HCT116 (cell line): Measurements from ENCODE around the gene PET117. TPM values are rescaled to one million over a fixed set of nuclear protein-coding genes. Genes with fewer than 3 reads are reported as not detected.
A peak's percentile ranks its signal among the peaks of the same experiment; 100 is the strongest.

Source experiments
- ATAC-seq: fragments of 200-7000 bp; cut with Tn5 transposase; 2 replicates; pipeline ENCODE4 v1.9.1; 2020; ENCODE audit warnings: mild to moderate bottlenecking, moderate library complexity
- BruUV-seq: library from RNA; stranded (reverse); fragments of 400-500 nt; replicated peaks from 2 replicates; lab custom pipeline; 2021; lab: Mats Ljungman, UMichigan
- CTCF ChIA-PET: fragments of 300-600 bp; sonication (Branson Sonifier 250); formaldehyde crosslinking; loops from one replicate; lab custom pipeline; 2021; ENCODE audit warnings: antibody characterized with exemption; lab: Charles Lee
- POLR2A ChIA-PET: fragments of 300-600, 350-600 bp; sonication (Branson Sonifier 250); formaldehyde crosslinking; loops from one replicate; lab custom pipeline; 2021; ENCODE audit warnings: antibody characterized with exemption; lab: Charles Lee
- RAD21 ChIA-PET, 2 experiments: fragments of 300-600 bp; sonication (Branson Sonifier 250); formaldehyde crosslinking; loops; one replicate each; lab custom pipeline; 2023; ENCODE audit warnings: low total read pairs in 2 of 2; ENCODE audit not compliant: uncharacterized antibody in 2 of 2, unreplicated experiment in 2 of 2, low non-redundant PET in 1 of 2; lab: Charles Lee
- DNase-seq: peaks from one replicate; pipeline ENCODE4 v3.0.0-alpha.2; 2010; ENCODE audit warnings: low read depth, low spot score
- H2AFZ ChIP-seq: fragments of 200-600 bp; shearing (Covaris generic), sonication (generic); 2 replicates; pipeline ENCODE4 v1.6.1; 2017; ENCODE audit warnings: low read depth, mixed run types, mixed read lengths, antibody characterized with exemption, low read length; ENCODE audit not compliant: poor library complexity, severe bottlenecking
- H3K27ac ChIP-seq: 2 replicates; pipeline ENCODE4 v1.5.1; 2012; ENCODE audit warnings: low read depth, low read length
- H3K27me3 ChIP-seq: fragments of 200-600 bp; sonication (generic); 2 replicates; pipeline ENCODE4 v1.6.1; 2016; ENCODE audit warnings: mixed run types, low read length, mixed read lengths; ENCODE audit not compliant: insufficient read depth
- H3K36me3 ChIP-seq, 2 experiments: fragments of 200-500 bp in 1 of 2; fragments of 200-600 bp in 1 of 2; sonication (Bioruptor generic) in 1 of 2; sonication (generic) in 1 of 2; 2 replicates each; pipeline versions ENCODE4 v1.5.1 to v1.6.1; 2014 to 2016; ENCODE audit warnings: low read length in 2 of 2, inconsistent platforms in 1 of 2, mixed read lengths in 1 of 2, mixed run types in 1 of 2; ENCODE audit not compliant: insufficient read depth in 2 of 2, control insufficient read depth in 1 of 2
- H3K4me1 ChIP-seq, 2 experiments: fragments of 200-600 bp in 1 of 2; sonication (generic) in 1 of 2; 2 replicates each; pipeline versions ENCODE4 v1.5.1 to v1.6.1; 2012 to 2017; ENCODE audit warnings: low read length in 2 of 2, inconsistent platforms in 1 of 2, mild to moderate bottlenecking in 1 of 2, mixed read lengths in 1 of 2, mixed run types in 1 of 2, moderate library complexity in 1 of 2; ENCODE audit not compliant: insufficient read depth in 2 of 2, control insufficient read depth in 1 of 2
- H3K4me2 ChIP-seq: fragments of 200-600 bp; sonication (generic); 2 replicates; pipeline ENCODE4 v1.6.1; 2017; ENCODE audit warnings: mixed run types, low read length, mixed read lengths
- H3K4me3 ChIP-seq, 2 experiments: fragments of 200-600 bp in 1 of 2; sonication (generic) in 1 of 2; replicated peaks in 1 of 2; 2 replicates each; pipeline ENCODE4 v1.5.1; 2011 to 2016; ENCODE audit warnings: low read length in 2 of 2, control low read depth in 1 of 2, low read depth in 1 of 2, mild to moderate bottlenecking in 1 of 2, mixed read lengths in 1 of 2, mixed run types in 1 of 2
- H3K79me2 ChIP-seq: fragments of 200-600 bp; sonication (generic); 2 replicates; pipeline ENCODE4 v1.6.1; 2017; ENCODE audit warnings: mild to moderate bottlenecking, mixed run types, low read length, moderate library complexity, mixed read lengths; ENCODE audit not compliant: insufficient read depth
- H3K9ac ChIP-seq: fragments of 200-600 bp; sonication (generic); 2 replicates; pipeline ENCODE4 v1.6.1; 2016; ENCODE audit warnings: low read length, mixed read lengths
- H3K9me2 ChIP-seq: fragments of 200-600 bp; sonication (generic), shearing (Covaris generic); 2 replicates; pipeline ENCODE4 v1.6.1; 2017; ENCODE audit warnings: mixed run types, mild to moderate bottlenecking, moderate library complexity; ENCODE audit not compliant: insufficient read depth
- H3K9me3 ChIP-seq, 2 experiments: fragments of 200-500 bp in 1 of 2; fragments of 200-600 bp in 1 of 2; sonication (Bioruptor generic) in 1 of 2; sonication (generic) in 1 of 2; 2 replicates each; pipeline ENCODE4 v1.6.1; 2014 to 2017; ENCODE audit warnings: low read length in 2 of 2, mixed read lengths in 2 of 2, inconsistent platforms in 1 of 2, low read depth in 1 of 2, mild to moderate bottlenecking in 1 of 2, mixed run types in 1 of 2, moderate library complexity in 1 of 2; ENCODE audit not compliant: control insufficient read depth in 1 of 2, insufficient read depth in 1 of 2
- H4K20me1 ChIP-seq: fragments of 200-600 bp; sonication (generic), shearing (Covaris generic); 2 replicates; pipeline ENCODE4 v1.6.1; 2017; ENCODE audit warnings: mixed run types, mild to moderate bottlenecking, moderate library complexity; ENCODE audit not compliant: insufficient read depth
- CBX3 ChIP-seq: IDR thresholded peaks from 2 replicates; pipeline ENCODE4 v1.6.1; 2012; ENCODE audit warnings: low read depth
- ELF1 ChIP-seq: IDR thresholded peaks from 2 replicates; pipeline ENCODE4 v1.6.1; 2012; ENCODE audit warnings: low read depth, borderline replicate concordance
- EZH2phosphoT487 ChIP-seq: fragments of 200-600 bp; IDR thresholded peaks from 2 replicates; pipeline ENCODE4 v1.6.1; 2018; ENCODE audit warnings: antibody characterized with exemption, borderline replicate concordance
- FOSL1 ChIP-seq: IDR thresholded peaks from 2 replicates; pipeline ENCODE4 v1.6.1; 2012; ENCODE audit warnings: low read depth
- JUND ChIP-seq: IDR thresholded peaks from 2 replicates; pipeline ENCODE4 v1.6.1; 2012
- POLR2A ChIP-seq: IDR thresholded peaks from 2 replicates; pipeline ENCODE4 v1.7.0; 2011; ENCODE audit warnings: borderline replicate concordance; ENCODE audit not compliant: insufficient read depth, insufficient read length; ENCODE audit errors: extremely low read depth
- POLR2AphosphoS5 ChIP-seq: IDR thresholded peaks from 2 replicates; pipeline ENCODE4 v1.6.1; 2011; ENCODE audit warnings: mild to moderate bottlenecking, low read depth, low read length, moderate library complexity
- RAD21 ChIP-seq: IDR thresholded peaks from 2 replicates; pipeline ENCODE4 v1.6.1; 2012; ENCODE audit warnings: low read depth, mild to moderate bottlenecking
- REST ChIP-seq: IDR thresholded peaks from 2 replicates; pipeline ENCODE4 v1.6.1; 2012; ENCODE audit warnings: low read depth
- SP1 ChIP-seq: IDR thresholded peaks from 2 replicates; pipeline ENCODE4 v1.6.1; 2012; ENCODE audit warnings: low read depth
- SRF ChIP-seq: IDR thresholded peaks from 2 replicates; pipeline ENCODE4 v1.6.1; 2012; ENCODE audit warnings: low read depth
- YY1 ChIP-seq: IDR thresholded peaks from 2 replicates; pipeline ENCODE4 v1.6.1; 2011; ENCODE audit warnings: low read length, low read depth, moderate library complexity, mild to moderate bottlenecking; ENCODE audit not compliant: insufficient replicate concordance; ENCODE audit errors: extremely low read depth
- ZFX ChIP-seq: fragments of 450-650 bp; IDR thresholded peaks from 2 replicates; pipeline ENCODE4 v1.6.1; 2017
- ZNF274 ChIP-seq: fragments of 200-500 bp; sonication (Bioruptor generic); IDR thresholded peaks from 2 replicates; pipeline ENCODE4 v1.6.1; 2014; ENCODE audit warnings: mild to moderate bottlenecking, low read depth, low read length, inconsistent platforms
- intact Hi-C: fragments of 100-400 bp; cut with micrococcal nuclease; formaldehyde crosslinking; loops from 2 replicates; pipeline ENCODE4 v1.10.0; 2022
- total RNA-seq: library from RNA; stranded (reverse); gene quantifications from one replicate; pipeline ENCODE4 v1.2.1, GENCODE V29; 2021; ENCODE audit not compliant: unreplicated experiment

Gene PET117
- total RNA-seq, 1 experiment from 2014 or later: 22.3 TPM

- TF ChIP-seq JUND (no peak), RAD21 (no peak), ELF1 (no peak), YY1 (no peak), SP1 (no peak), SRF (no peak), EZH2phosphoT487 (no peak), FOSL1 (no peak), CBX3 (no peak), ZFX (no peak), ZNF274 (no peak)
- TF ChIP-seq, all 23 proteins: peak for 0
Measured at GRCh38 chr20:18139832-18140231, 2.2 kb downstream of the PET117 start (continued).

- peaks cover 15 to 16% of the 10 kb centered on the region in 2 experiments for H3K4me1 ChIP-seq
- ATAC-seq (peak; percentile 94), DNase-seq (peak; percentile 18)
- H3K9ac ChIP-seq: no peak overlapping the region
- intact Hi-C loops: no loop called here
- RAD21 ChIA-PET: no interaction called here
- H4K20me1 ChIP-seq: no peaks in the 10 kb centered on the region
- peak overlapping the region; percentile 40 for H3K4me2 ChIP-seq
- no peak for TF ChIP-seq POLR2AphosphoS5
- TF ChIP-seq REST: no peak
- TF ChIP-seq FOSL1: peak; percentile 18; the same call in 1 of the 2 replicates
- TF ChIP-seq POLR2A: no peak
- TF ChIP-seq CBX3: no peak
- H3K4me3 ChIP-seq: no peak overlapping the region
- no peak overlapping the region for H2AFZ ChIP-seq
- no peaks in the 10 kb centered on the region for H3K9me2 ChIP-seq
- H3K36me3 ChIP-seq: peaks cover 3 to 6% of the 10 kb centered on the region in 2 experiments; a peak in 1 of 4 replicates
- POLR2A ChIA-PET: no interaction called here
- H3K27ac ChIP-seq: peak overlapping the region; percentile 32; the same call in 1 of the 2 replicates
- peaks cover 14% of the 10 kb centered on the region for H3K79me2 ChIP-seq
- H3K27me3 ChIP-seq: no peaks in the 10 kb centered on the region
- CTCF ChIA-PET: no interaction called here
- no peaks in the 10 kb centered on the region for H3K9me3 ChIP-seq
- no TSS peak for BruUV-seq
Measured at GRCh38 chr20:18144541-18145099, 7.0 kb downstream of the PET117 start.
